ENCODE results near the gene CACNB2. TPM values are rescaled to one million over a fixed set of nuclear protein-coding genes. Genes with fewer than 3 reads are reported as not detected.

The CACNB2 gene
- total RNA-seq, 1 experiment from 2014 or later = 34.1 TPM

- Histone ChIP-seq H3K9me3 (ENCODE audit: low read depth, low read length, poor library complexity, severe bottlenecking) (no peaks in the 10 kb centered on the region), H3K27ac (ENCODE audit: low read depth, low read length, poor library complexity, severe bottlenecking) (no peak overlapping the region), H3K4me1 (ENCODE audit: insufficient read depth, low read length, poor library complexity, severe bottlenecking) (peaks cover 19% of the 10 kb centered on the region), H3K27me3 (replicated peaks; ENCODE audit: insufficient read depth, low read depth, low read length, poor library complexity) (no peaks in the 10 kb centered on the region), H3K36me3 (ENCODE audit: insufficient read depth, low read length, poor library complexity, severe bottlenecking) (peaks cover 4% of the 10 kb centered on the region), H3K4me3 (ENCODE audit: low read depth, low read length, poor library complexity, severe bottlenecking) (no peak overlapping the region)
- POLR2A ChIA-PET (ENCODE audit: low non-redundant PET) = no interaction called here
- no TSS peak for BruUV-seq (replicated peaks)
- CTCF ChIA-PET = interaction anchor here (0.6 kb wide), 1 partner anchor 1213 kb away, joined by 4 read pairs; no protein-coding TSS in a partner anchor
- intact Hi-C loops (cut with micrococcal nuclease; ENCODE audit: unreplicated experiment) = loop anchor here (5.0 kb wide), 1 partner anchor 628 kb away; no protein-coding TSS in a partner anchor
- TF ChIP-seq CTCF (conservative IDR thresholded peaks at IDR 0.05; ENCODE audit: low read depth, low read length) = no peak
- no peak for TF ChIP-seq EZH2 (IDR thresholded peaks at IDR 0.05; ENCODE audit: borderline replicate concordance, low read depth, low read length, poor library complexity, severe bottlenecking)
- no peak for DNase-seq (ENCODE audit: low spot score)
These were observed 95.3 kb downstream of the CACNB2 start for GRCh38 chr10:18235477-18235876.

GRCh38 chr10:18236756-18237155, 96.5 kb downstream of the CACNB2 start:
- Histone ChIP-seq H3K27me3 (replicated peaks; ENCODE audit: insufficient read depth, low read depth, low read length, poor library complexity) (no peaks in the 10 kb centered on the region), H3K4me3 (ENCODE audit: low read depth, low read length, poor library complexity, severe bottlenecking) (no peak overlapping the region), H3K36me3 (ENCODE audit: insufficient read depth, low read length, poor library complexity, severe bottlenecking) (peaks cover 4% of the 10 kb centered on the region), H3K27ac (ENCODE audit: low read depth, low read length, poor library complexity, severe bottlenecking) (no peak overlapping the region), H3K4me1 (ENCODE audit: insufficient read depth, low read length, poor library complexity, severe bottlenecking) (peaks cover 15% of the 10 kb centered on the region), H3K9me3 (ENCODE audit: low read depth, low read length, poor library complexity, severe bottlenecking) (no peaks in the 10 kb centered on the region)
- POLR2A ChIA-PET (ENCODE audit: low non-redundant PET) = no interaction called here
- CTCF ChIA-PET = no interaction called here
- no TSS peak for BruUV-seq (replicated peaks)
- intact Hi-C loops (cut with micrococcal nuclease; ENCODE audit: unreplicated experiment) = loop anchor here (5.0 kb wide), 1 partner anchor 629 kb away; no protein-coding TSS in a partner anchor
- no peak for DNase-seq (ENCODE audit: low spot score)
- TF ChIP-seq CTCF (conservative IDR thresholded peaks at IDR 0.05; ENCODE audit: low read depth, low read length) (no peak), EZH2 (IDR thresholded peaks at IDR 0.05; ENCODE audit: borderline replicate concordance, low read depth, low read length, poor library complexity, severe bottlenecking) (no peak)

GRCh38 chr10:18238870-18239485, 98.8 kb downstream of the CACNB2 start:
- Histone ChIP-seq H3K27me3 (replicated peaks; ENCODE audit: insufficient read depth, low read depth, low read length, poor library complexity) (no peaks in the 10 kb centered on the region), H3K4me1 (ENCODE audit: insufficient read depth, low read length, poor library complexity, severe bottlenecking) (peaks cover 15% of the 10 kb centered on the region), H3K27ac (ENCODE audit: low read depth, low read length, poor library complexity, severe bottlenecking) (peak overlapping the region; percentile 10), H3K4me3 (ENCODE audit: low read depth, low read length, poor library complexity, severe bottlenecking) (no peak overlapping the region), H3K36me3 (ENCODE audit: insufficient read depth, low read length, poor library complexity, severe bottlenecking) (peaks cover 4% of the 10 kb centered on the region), H3K9me3 (ENCODE audit: low read depth, low read length, poor library complexity, severe bottlenecking) (no peaks in the 10 kb centered on the region)
- peak; percentile 75 for TF ChIP-seq CTCF (conservative IDR thresholded peaks at IDR 0.05; ENCODE audit: low read depth, low read length)
- no peak for TF ChIP-seq EZH2 (IDR thresholded peaks at IDR 0.05; ENCODE audit: borderline replicate concordance, low read depth, low read length, poor library complexity, severe bottlenecking)
- no TSS peak for BruUV-seq (replicated peaks)
- POLR2A ChIA-PET (ENCODE audit: low non-redundant PET) = no interaction called here
- CTCF ChIA-PET = interaction anchor here (0.7 to 1.1 kb wide), 2 partner anchors 22 to 391 kb away, joined by 3 to 8 read pairs; no protein-coding TSS in a partner anchor
- peak; percentile 73 for DNase-seq (ENCODE audit: low spot score)
- intact Hi-C loops (cut with micrococcal nuclease; ENCODE audit: unreplicated experiment) = loop anchor here (1.0 to 5.0 kb wide), 3 partner anchors 392 to 632 kb away; no protein-coding TSS in a partner anchor
